Hepatocyte (in vitro differentiated cells): ENCODE data around the gene RGL3. TPM values are rescaled to one million over a fixed set of nuclear protein-coding genes. Genes with fewer than 3 reads are reported as not detected.

Experiments used
- DNase-seq: peaks from one replicate; pipeline ENCODE4 v3.0.0-alpha.2; 2016; ENCODE audit warnings: low spot score
- H2AFZ ChIP-seq: fragments of 200-600 bp; sonication (generic); 2 replicates; pipeline ENCODE4 v1.6.0; 2016; ENCODE audit warnings: antibody characterized with exemption, mild to moderate bottlenecking
- H3K27ac ChIP-seq: fragments of 200-600 bp; sonication (generic); 2 replicates; pipeline ENCODE4 v1.5.1; 2016; ENCODE audit warnings: mild to moderate bottlenecking
- H3K27me3 ChIP-seq: fragments of 200-600 bp; sonication (generic); 2 replicates; pipeline ENCODE4 v1.6.1; 2016
- H3K36me3 ChIP-seq: fragments of 200-600 bp; sonication (generic); replicated peaks from 2 replicates; pipeline ENCODE4 v1.5.1; 2016; ENCODE audit warnings: low read depth; ENCODE audit not compliant: insufficient read depth
- H3K4me1 ChIP-seq: fragments of 200-600 bp; sonication (generic); 2 replicates; pipeline ENCODE4 v1.5.1; 2016; ENCODE audit warnings: mild to moderate bottlenecking, moderate library complexity; ENCODE audit not compliant: insufficient read depth
- H3K4me2 ChIP-seq: fragments of 200-600 bp; sonication (generic); 2 replicates; pipeline ENCODE4 v1.6.0; 2016
- H3K4me3 ChIP-seq: fragments of 200-600 bp; sonication (generic); 2 replicates; pipeline ENCODE4 v1.5.1; 2016; ENCODE audit warnings: mild to moderate bottlenecking
- H3K79me2 ChIP-seq: fragments of 200-600 bp; sonication (generic); 2 replicates; pipeline ENCODE4 v1.6.0; 2017; ENCODE audit warnings: mild to moderate bottlenecking
- H3K9me2 ChIP-seq: fragments of 200-600 bp; sonication (generic); replicated peaks from 2 replicates; pipeline ENCODE4 v1.6.0; 2017; ENCODE audit warnings: mild to moderate bottlenecking; ENCODE audit not compliant: insufficient read depth
- H3K9me3 ChIP-seq: fragments of 200-600 bp; sonication (generic); 2 replicates; pipeline ENCODE4 v1.5.1; 2016; ENCODE audit warnings: low read depth, mild to moderate bottlenecking
- H4K20me1 ChIP-seq: fragments of 200-600 bp; sonication (generic); 2 replicates; pipeline ENCODE4 v1.6.0; 2016; ENCODE audit warnings: mild to moderate bottlenecking; ENCODE audit not compliant: insufficient read depth, poor library complexity, severe bottlenecking
- CTCF ChIP-seq: fragments of 200-600 bp; sonication (generic); IDR thresholded peaks from 2 replicates; pipeline ENCODE4 v1.5.1; 2016; ENCODE audit warnings: antibody characterized with exemption, mild to moderate bottlenecking; ENCODE audit not compliant: poor library complexity
- EZH2 ChIP-seq: fragments of 200-600 bp; sonication (generic); IDR thresholded peaks from 2 replicates; pipeline ENCODE4 v1.6.1; 2016; ENCODE audit warnings: antibody characterized with exemption, mild to moderate bottlenecking, borderline replicate concordance
- EZH2phosphoT487 ChIP-seq: fragments of 200-600 bp; sonication (generic); IDR thresholded peaks from one replicate; pipeline ENCODE4 v1.6.1; 2018; ENCODE audit warnings: antibody characterized with exemption, mild to moderate bottlenecking, low read depth, moderate library complexity; ENCODE audit not compliant: unreplicated experiment, severe bottlenecking
- WGBS: methylation state at CpG from one replicate; pipeline ENCODE4 v1.1.6; 2016; ENCODE audit warnings: low lambda C conversion rate; ENCODE audit errors: missing lambda C conversion rate; 5-methylcytosine and 5-hydroxymethylcytosine counted together
- polyA plus RNA-seq: library from polyadenylated mRNA; unstranded; fragments of >200 nt; fragmentation: Nextera tagmentation; extraction: Ambion mirVana; gene quantifications from 2 replicates; pipeline ENCODE4 v1.2.1, GENCODE V29; 2016
- total RNA-seq: library from RNA; depleted of rRNA; stranded (reverse); fragments of >200 nt; gene quantifications from 2 replicates; pipeline ENCODE4 v1.2.3, GENCODE V29; 2014

Gene RGL3
- total and polyA plus RNA-seq, 2 experiments from 2014 or later: 20.6 to 55.6 TPM

- H3K4me2 ChIP-seq: no peak overlapping the region
- H3K4me1 ChIP-seq: no peaks in the 10 kb centered on the region
- WGBS: 95% methylated on average over 9 of the region's 9 CpGs
- no peaks in the 10 kb centered on the region for H3K9me3 ChIP-seq
- TF ChIP-seq CTCF (no peak), EZH2phosphoT487 (no peak), EZH2 (no peak)
- H3K27ac ChIP-seq: no peak overlapping the region
- H3K9me2 ChIP-seq: no peaks in the 10 kb centered on the region
- H3K4me3 ChIP-seq: no peak overlapping the region
- no peak for DNase-seq
- H2AFZ ChIP-seq: no peak overlapping the region
- no peaks in the 10 kb centered on the region for H3K36me3 ChIP-seq
- H3K27me3 ChIP-seq: no peaks in the 10 kb centered on the region
- H3K79me2 ChIP-seq: no peaks in the 10 kb centered on the region
- H4K20me1 ChIP-seq: no peaks in the 10 kb centered on the region
Observed at GRCh38 chr19:11399667-11400066, 19.4 kb downstream of the RGL3 start.

GRCh38 chr19:11397089-11397610 lies 22.0 kb downstream of the RGL3 start:
- Histone ChIP-seq H3K4me3 (no peak overlapping the region), H3K9me3 (no peaks in the 10 kb centered on the region), H3K79me2 (no peaks in the 10 kb centered on the region), H2AFZ (no peak overlapping the region), H3K27me3 (no peaks in the 10 kb centered on the region), H3K4me2 (no peak overlapping the region), H4K20me1 (no peaks in the 10 kb centered on the region), H3K4me1 (no peaks in the 10 kb centered on the region), H3K9me2 (no peaks in the 10 kb centered on the region), H3K27ac (no peak overlapping the region), H3K36me3 (no peaks in the 10 kb centered on the region)
- DNase-seq: no peak
- no peak for TF ChIP-seq EZH2phosphoT487
- no peak for TF ChIP-seq EZH2
- WGBS: 97% methylated on average over 21 of the region's 22 CpGs

- no peaks in the 10 kb centered on the region for H3K79me2 ChIP-seq
- H3K27me3 ChIP-seq: no peaks in the 10 kb centered on the region
- no peak for DNase-seq
- no peaks in the 10 kb centered on the region for H4K20me1 ChIP-seq
- H3K9me3 ChIP-seq: no peaks in the 10 kb centered on the region
- H3K4me3 ChIP-seq: no peak overlapping the region
- no peak overlapping the region for H2AFZ ChIP-seq
- H3K4me2 ChIP-seq: no peak overlapping the region
- 79% methylated on average over 4 of the region's 4 CpGs for WGBS
- H3K9me2 ChIP-seq: no peaks in the 10 kb centered on the region
- TF ChIP-seq EZH2phosphoT487: no peak
- TF ChIP-seq CTCF: no peak
- TF ChIP-seq EZH2: no peak
- no peaks in the 10 kb centered on the region for H3K36me3 ChIP-seq
- H3K4me1 ChIP-seq: no peaks in the 10 kb centered on the region
- H3K27ac ChIP-seq: no peak overlapping the region
Observed at GRCh38 chr19:11390933-11391680, 28.0 kb downstream of the RGL3 start.

- Histone ChIP-seq H3K36me3 (no peaks in the 10 kb centered on the region), H3K27ac (no peak overlapping the region), H3K79me2 (no peaks in the 10 kb centered on the region), H3K4me2 (no peak overlapping the region), H3K4me3 (no peak overlapping the region), H4K20me1 (no peaks in the 10 kb centered on the region), H3K9me3 (no peaks in the 10 kb centered on the region), H3K4me1 (no peaks in the 10 kb centered on the region), H2AFZ (no peak overlapping the region), H3K9me2 (no peaks in the 10 kb centered on the region), H3K27me3 (no peaks in the 10 kb centered on the region)
- TF ChIP-seq EZH2 (no peak), EZH2phosphoT487 (no peak), CTCF (no peak)
- no peak for DNase-seq
- 95% methylated on average over 2 of the region's 2 CpGs for WGBS
Observed at GRCh38 chr19:11390359-11390758, 28.8 kb downstream of the RGL3 start.
